ENCODE results near the gene SENP3.

SENP3 gene

DNA sequence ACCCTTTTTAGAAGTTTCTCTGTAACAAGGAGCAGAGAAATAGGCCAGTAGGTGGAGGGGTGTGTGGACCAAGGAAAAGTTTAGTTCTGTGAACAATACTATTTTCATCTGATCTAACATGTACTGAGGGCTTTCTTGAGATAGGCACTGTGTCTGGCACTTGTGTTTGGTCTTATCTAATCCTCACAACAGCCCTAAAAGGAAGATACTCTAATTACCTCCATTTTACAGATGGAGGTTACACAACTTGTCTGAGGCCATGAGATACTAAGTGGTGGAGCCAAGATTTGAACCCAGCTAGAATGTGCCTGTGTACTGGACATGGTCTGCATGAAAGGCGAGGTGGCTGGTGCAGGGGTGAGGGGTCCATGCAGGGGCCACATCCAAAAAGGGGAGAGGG is 8.4 kb upstream of the SENP3 start:
- DNase-seq: no peak

DNA sequence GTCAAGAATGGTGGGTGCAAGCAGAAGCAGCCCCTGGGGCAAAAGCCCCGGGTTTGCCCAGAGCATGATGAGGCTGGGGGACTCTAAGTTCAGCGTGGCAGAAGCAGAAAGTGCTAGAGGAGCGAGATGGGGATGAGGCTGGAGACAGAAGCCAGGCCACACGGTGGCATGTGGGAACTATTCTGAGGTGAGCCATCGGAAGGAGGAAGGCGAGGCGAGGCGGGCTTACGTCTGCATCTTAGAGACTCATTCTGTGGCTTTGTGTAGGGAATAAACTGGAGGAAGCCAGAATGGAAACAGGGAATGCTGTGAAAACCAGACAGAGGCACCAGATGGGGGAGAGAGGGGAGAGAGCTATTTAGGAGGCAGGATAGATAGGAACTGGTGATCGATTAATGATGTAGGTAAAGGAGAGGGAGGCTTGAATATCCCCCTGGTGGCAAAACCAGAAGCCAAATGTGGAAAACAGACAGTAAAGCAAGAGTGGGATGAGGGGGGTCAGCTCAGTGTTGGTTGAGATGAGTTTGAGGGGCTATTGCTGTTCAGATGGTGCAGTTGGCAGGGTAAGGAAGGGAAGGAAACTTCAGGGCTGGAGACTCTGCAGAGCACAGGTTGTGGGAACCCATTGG is 6.3 kb upstream of the SENP3 start:
- no peak for DNase-seq

DNA sequence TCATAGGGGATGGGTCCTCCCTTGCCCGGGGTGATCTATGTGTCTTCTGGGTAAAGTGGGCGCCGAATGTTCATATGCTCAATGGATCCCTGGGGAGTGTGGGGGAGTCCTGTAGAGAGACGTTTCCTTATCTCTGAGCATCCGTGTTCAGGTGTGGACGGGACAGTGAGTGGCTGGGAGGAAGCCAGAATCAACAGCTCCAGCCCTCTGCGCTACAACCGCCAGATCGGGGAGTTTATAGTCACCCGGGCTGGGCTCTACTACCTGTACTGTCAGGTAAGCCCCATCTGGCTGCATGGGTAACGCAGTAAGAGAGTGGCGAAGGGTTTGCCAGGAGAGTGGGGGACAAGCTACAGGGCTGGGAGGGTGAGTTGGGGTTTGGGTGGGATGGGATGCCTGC is 5.1 kb upstream of the SENP3 start:
- DNase-seq: no peak

DNA sequence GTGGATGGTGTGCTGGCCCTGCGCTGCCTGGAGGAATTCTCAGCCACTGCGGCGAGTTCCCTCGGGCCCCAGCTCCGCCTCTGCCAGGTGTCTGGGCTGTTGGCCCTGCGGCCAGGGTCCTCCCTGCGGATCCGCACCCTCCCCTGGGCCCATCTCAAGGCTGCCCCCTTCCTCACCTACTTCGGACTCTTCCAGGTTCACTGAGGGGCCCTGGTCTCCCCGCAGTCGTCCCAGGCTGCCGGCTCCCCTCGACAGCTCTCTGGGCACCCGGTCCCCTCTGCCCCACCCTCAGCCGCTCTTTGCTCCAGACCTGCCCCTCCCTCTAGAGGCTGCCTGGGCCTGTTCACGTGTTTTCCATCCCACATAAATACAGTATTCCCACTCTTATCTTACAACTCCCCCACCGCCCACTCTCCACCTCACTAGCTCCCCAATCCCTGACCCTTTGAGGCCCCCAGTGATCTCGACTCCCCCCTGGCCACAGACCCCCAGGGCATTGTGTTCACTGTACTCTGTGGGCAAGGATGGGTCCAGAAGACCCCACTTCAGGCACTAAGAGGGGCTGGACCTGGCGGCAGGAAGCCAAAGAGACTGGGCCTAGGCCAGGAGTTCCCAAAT is 4.5 kb upstream of the SENP3 start:
- no peak for DNase-seq

DNA sequence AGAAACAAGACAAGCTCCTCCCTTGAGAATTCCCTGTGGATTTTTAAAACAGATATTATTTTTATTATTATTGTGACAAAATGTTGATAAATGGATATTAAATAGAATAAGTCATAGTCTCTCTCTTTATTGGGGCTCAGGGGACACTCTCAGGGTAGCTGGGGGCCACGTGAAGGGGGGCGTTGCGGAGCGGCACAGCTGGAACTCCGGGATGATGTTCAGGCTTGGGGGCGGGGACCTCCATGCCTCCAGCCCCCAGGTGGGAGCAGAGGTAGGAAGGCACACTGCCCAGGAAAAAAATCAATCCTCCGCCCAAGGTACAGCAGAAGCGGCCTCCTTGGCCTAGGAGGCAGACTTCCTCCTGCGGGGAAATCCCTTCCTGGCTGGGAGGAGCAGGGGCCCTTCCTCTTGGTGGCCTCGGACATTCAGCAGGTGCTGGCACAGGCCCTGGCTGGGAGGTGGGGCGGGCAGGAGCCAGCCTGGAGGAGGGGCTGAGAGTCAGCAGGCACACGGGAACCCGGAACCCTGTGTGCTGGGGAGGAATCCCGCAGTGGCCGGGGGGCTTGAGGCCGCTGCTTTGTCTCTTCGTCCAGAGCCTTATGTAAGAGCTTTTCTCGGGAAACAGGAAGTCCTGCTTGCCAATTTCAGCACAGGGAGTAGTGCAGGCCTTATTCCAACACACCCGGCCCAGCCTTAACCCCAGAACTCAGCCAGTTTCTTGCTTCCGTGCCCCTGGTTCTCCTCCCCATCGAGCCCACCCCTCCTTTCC is 3.8 kb upstream of the SENP3 start:
- DNase-seq: peak; percentile 80

DNA sequence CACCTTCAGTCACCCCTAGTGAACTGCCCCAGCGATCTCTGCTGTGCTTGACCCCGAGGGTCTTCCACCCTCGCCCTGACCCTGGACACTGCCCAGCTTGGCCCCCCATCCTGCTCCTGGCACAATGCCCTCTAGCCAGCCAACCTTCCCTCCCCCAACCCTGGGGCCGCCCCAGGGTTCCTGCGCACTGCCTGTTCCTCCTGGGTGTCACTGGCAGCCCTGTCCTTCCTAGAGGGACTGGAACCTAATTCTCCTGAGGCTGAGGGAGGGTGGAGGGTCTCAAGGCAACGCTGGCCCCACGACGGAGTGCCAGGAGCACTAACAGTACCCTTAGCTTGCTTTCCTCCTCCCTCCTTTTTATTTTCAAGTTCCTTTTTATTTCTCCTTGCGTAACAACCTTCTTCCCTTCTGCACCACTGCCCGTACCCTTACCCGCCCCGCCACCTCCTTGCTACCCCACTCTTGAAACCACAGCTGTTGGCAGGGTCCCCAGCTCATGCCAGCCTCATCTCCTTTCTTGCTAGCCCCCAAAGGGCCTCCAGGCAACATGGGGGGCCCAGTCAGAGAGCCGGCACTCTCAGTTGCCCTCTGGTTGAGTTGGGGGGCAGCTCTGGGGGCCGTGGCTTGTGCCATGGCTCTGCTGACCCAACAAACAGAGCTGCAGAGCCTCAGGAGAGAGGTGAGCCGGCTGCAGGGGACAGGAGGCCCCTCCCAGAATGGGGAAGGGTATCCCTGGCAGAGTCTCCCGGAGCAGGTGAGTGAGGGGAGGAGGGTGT is 3.0 kb upstream of the SENP3 start, which contains the start of gene TNFSF13:
TNFSF13 (plus strand) TSS at position 207 of the 776 bp plus-strand sequence; CDS start at position 497, 290 bp downstream.
- no peak for DNase-seq

DNA sequence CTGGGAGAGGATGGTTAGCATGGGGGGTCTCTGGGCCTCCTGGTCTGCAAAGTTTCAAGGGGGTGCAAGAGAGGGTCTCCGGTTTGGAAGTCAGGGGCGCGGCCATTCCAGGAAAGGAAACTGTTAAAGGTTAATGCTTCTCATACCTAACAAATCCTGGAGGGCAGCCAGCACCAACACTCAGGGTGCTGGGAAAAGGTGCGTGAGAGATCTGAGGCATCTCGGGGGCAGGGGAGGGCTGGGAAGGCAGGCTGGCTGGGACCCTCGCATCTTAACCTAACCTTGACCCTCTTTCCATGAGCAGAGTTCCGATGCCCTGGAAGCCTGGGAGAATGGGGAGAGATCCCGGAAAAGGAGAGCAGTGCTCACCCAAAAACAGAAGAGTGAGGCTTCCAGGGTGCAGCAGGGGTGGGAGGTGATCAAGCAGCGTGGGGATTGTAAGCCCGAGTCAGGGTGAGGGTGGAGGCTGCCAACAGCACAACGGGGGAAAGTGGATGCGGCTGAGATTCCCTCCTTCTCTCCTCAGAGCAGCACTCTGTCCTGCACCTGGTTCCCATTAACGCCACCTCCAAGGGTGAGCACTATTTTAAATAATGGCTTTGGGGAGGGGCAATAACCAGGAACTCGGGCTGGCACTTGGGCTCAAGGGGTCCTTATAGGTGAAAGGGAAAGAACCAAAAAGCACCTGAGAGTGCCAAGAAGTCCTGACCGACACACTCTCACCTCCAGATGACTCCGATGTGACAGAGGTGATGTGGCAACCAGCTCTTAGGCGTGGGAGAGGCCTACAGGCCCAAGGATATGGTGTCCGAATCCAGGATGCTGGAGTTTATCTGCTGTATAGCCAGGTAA is 2.2 kb upstream of the SENP3 start:
- no peak for DNase-seq

DNA sequence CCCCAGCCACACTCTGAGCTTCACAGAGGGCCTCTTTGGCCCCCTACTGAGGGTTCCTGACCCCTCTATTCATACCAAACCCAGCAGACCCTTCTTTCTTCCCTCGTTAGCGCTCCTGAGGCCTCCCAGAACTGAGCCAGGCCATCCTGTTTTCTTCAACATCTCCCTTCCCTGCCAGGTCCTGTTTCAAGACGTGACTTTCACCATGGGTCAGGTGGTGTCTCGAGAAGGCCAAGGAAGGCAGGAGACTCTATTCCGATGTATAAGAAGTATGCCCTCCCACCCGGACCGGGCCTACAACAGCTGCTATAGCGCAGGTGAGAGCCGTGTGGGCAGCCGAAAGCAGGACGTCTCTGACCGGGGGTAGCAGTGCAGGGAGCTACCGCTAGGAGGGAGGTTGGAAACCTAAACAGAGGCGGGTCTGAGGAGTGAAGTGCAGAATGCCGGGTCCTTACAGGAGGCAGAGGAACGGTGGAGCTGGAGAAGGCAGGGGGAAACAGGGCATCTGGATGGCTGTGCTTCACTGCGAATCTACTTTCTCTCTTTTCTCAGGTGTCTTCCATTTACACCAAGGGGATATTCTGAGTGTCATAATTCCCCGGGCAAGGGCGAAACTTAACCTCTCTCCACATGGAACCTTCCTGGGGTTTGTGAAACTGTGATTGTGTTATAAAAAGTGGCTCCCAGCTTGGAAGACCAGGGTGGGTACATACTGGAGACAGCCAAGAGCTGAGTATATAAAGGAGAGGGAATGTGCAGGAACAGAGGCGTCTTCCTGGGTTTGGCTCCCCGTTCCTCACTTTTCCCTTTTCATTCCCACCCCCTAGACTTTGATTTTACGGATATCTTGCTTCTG is 1.3 kb upstream of the SENP3 start:
- DNase-seq: peak; percentile 63

DNA sequence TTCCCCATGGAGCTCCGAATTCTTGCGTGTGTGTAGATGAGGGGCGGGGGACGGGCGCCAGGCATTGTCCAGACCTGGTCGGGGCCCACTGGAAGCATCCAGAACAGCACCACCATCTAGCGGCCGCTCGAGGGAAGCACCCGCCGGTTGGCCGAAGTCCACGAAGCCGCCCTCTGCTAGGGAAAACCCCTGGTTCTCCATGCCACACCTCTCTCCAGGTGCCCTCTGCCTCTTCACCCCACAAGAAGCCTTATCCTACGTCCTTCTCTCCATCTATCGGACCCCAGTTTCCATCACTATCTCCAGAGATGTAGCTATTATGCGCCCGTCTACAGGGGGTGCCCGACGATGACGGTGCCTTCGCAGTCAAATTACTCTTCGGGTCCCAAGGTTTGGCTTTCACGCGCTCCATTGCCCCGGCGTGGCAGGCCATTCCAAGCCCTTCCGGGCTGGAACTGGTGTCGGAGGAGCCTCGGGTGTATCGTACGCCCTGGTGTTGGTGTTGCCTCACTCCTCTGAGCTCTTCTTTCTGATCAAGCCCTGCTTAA is 617 bp upstream of the SENP3 start:
- DNase-seq: peak; percentile 88

DNA sequence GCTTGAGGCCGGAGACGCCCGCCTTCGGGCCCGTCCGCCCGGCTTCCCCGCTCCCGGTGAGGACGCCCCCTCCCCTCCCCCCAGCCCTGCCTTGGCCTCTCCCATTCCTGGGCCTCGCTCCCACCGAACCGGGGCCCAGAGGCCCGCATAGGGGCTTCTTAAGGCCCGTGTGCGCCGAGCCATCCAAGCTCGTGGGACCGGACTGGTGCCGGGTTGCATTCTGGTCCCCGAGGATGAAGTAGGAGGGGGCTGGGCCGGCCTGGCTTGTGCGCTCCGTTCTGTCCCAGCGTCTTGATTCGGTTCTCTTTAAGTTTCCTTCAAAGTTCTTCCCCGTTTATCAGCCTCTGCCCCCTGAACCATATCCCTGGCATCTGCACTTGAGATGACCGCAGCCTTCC is 488 bp downstream of the SENP3 start:
- no peak for DNase-seq

DNA sequence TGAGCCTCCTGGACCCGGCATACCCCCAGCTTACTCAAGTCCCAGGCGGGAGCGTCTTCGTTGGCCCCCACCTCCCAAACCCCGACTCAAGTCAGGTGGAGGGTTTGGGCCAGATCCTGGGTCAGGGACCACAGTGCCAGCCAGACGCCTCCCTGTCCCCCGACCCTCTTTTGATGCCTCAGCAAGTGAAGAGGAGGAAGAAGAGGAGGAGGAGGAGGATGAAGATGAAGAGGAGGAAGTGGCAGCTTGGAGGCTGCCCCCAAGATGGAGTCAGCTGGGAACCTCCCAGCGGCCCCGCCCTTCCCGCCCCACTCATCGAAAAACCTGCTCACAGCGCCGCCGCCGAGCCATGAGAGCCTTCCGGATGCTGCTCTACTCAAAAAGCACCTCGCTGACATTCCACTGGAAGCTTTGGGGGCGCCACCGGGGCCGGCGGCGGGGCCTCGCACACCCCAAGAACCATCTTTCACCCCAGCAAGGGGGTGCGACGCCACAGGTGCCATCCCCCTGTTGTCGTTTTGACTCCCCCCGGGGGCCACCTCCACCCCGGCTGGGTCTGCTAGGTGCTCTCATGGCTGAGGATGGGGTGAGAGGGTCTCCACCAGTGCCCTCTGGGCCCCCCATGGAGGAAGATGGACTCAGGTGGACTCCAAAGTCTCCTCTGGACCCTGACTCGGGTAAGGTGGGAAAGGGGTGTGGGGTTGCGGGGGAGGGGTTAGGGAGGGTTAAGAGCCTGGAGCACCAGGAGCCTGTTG is 1.6 kb downstream of the SENP3 start:
- DNase-seq: no peak

DNA sequence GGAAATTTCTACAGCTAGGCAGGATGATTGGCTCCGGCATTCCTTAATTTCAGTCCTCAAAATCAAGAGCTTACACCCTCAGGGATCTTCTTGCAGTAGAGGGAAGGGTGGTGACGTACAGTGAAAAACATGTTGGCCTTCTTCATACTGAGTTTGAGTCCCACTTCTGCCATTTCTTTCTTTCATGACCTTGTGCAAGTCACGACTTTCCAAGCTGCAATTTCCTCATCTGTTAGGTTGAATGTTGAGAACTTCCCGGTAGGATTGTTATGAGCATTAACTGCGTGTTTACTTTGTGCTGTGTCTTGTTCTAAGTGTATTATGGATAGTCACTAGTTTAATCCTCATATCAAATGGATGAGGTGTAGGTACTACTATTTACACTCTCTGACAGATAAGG is 7.9 kb downstream of the SENP3 start:
- no peak for DNase-seq

DNA sequence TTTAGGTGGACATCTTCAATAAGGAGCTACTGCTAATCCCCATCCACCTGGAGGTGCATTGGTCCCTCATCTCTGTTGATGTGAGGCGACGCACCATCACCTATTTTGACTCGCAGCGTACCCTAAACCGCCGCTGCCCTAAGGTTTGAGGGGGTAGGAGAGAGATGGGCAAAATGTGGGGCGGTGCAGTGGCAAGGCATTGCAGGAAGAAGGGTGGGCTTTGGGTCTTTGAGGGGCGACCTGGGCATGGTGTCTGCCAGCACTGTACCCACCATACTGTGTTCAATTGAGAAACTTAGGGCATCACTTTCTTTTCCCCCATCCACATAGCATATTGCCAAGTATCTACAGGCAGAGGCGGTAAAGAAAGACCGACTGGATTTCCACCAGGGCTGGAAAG is 8.6 kb downstream of the SENP3 start:
- no peak for DNase-seq

DNA sequence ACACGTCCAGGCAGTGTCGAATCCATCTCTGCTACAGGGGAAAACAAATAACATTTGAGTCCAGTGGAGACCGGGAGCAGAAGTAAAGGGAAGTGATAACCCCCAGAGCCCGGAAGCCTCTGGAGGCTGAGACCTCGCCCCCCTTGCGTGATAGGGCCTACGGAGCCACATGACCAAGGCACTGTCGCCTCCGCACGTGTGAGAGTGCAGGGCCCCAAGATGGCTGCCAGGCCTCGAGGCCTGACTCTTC is 10.5 kb downstream of the SENP3 start:
- DNase-seq: no peak

DNA sequence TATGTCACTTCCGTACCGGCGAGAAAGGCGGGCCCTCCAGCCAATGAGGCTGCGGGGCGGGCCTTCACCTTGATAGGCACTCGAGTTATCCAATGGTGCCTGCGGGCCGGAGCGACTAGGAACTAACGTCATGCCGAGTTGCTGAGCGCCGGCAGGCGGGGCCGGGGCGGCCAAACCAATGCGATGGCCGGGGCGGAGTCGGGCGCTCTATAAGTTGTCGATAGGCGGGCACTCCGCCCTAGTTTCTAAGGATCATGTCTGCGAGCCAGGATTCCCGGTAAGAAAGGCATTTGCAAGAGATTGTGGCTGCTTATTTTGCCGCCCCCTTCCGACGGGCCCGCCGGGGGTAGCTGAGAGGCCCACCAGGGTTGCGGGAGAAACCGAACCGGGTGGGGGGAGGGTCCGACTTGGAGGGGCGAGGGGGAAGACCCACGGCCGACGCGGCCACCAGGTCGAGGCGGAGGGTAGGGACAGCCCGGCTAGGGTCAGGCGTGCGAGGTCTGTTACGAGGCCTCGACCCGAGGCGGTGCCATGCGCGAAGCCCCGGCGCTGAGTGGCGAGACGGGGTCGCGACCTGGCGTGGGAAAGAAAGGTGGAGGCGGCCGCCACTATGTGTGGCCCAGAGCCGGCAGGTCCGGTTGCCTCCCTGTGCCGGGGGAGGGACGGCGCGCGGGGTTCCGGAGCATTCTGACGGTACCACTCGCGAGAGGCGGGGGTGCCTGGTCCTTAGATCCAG is 11.0 kb downstream of the SENP3 start:
- DNase-seq: peak; percentile 91

DNA sequence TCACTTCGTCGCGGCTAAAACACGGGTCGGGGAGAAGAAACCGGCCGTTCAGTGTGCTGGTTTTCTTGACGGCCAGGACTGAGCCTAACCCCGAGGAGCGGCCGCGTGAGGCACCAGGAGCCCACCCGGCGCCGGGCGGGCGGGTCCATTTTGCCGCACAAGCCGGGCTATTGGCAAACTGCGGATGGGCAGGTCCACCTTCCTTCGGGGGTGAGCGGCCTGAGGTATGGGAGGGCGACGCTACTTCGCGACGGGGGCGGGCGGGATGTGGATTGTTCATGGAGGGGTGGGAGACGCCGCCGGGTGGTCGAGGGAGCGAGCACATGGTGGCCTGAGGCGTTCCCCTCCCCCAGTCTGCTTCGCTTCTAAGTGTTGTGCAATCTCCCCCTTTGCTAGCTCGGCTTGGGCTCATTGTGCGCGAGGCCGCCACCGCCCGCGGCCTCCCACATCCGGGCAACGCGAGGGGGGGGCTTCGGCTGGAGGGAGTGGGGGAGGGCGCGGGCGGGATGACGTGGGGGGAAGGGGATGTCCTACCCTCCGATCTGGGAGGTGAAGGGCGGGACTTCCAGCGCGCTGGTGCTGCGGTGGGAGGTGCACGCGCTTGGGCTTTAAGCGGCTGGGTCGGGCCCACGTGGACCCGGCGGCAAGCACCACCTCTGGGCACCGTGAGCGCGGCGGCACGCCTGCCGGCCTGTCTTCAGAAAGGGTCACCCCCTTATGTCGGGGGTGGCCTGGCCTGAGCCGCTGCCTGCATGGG is 11.8 kb downstream of the SENP3 start:
- peak; percentile 64 for DNase-seq

DNA sequence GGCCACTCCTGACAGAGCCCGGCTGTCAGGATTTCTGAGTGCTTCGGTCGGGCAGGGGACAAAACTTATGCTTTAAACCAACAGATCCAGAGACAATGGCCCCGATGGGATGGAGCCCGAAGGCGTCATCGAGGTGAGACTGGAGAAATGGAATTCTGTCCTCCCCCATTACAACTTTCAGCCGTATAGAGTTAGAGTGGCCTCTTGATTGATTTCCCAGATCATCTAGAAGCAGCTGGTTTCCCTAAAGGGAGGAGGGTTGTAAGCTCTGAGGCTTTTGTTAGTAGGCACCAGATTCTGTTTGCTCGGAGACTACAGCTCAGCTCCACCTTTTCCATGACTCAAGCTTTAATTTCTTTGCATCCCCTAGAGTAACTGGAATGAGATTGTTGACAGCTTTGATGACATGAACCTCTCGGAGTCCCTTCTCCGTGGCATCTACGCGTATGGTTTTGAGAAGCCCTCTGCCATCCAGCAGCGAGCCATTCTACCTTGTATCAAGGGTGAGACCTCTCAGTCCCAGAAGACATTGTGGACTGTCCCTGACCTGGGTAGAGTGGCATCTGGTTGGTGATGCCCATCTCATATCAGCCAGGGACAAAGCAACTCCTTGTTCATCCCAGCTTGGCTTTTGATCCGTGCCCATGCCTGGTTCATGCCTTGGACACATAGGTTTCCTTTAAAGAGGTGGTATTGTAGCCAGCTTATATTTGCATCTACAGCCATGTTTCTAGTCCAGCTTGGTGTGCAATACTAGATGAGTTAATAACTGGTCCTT is 12.6 kb downstream of the SENP3 start:
- DNase-seq: no peak

DNA sequence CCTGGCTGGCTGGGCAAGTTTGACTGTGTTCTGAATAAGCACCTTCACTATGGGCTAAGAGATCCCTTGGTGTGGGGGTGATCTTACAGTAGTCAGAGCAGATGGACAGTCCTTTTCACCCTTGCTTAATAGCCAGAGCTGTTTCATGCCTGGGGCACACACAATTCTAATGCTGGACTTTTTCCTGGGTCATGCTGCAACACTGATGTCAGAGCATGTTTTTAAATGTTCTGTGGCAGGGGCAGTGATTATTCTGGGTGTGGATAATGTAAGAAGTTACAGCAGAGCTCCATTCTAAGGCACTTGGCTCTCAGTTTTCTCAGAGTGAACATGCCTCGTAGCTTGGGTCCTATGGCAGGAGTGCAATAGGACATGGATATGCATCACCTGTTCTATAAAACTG is 13.8 kb downstream of the SENP3 start:
- no peak for DNase-seq
